Transverse colon (tissue), 4 donors: Measurements from ENCODE around the gene HSD17B2.

Source experiments
- CTCF ChIP-seq, 5 experiments: fragments of 200-600 bp in 3 of 5; fragments of 450-650 bp in 2 of 5; sonication (generic) in 3 of 5; IDR thresholded peaks; 1 replicate in 2 of 5; 2 replicates in 3 of 5; pipeline ENCODE4 v1.5.1; 2016 to 2017; ENCODE audit warnings: antibody characterized with exemption in 5 of 5, inconsistent platforms in 3 of 5, mild to moderate bottlenecking in 2 of 5, moderate library complexity in 1 of 5
- POLR2A ChIP-seq: fragments of 450-650 bp; IDR thresholded peaks from one replicate; pipeline ENCODE4 v1.6.1; 2016; ENCODE audit warnings: antibody characterized with exemption, mild to moderate bottlenecking, moderate library complexity
- POLR2AphosphoS5 ChIP-seq, 3 donors: sonication (generic); formaldehyde crosslinking; IDR thresholded peaks; one replicate each; pipeline ENCODE4 v1.6.1; 2016; ENCODE audit warnings: antibody characterized with exemption in 3 of 3

- no peak for TF ChIP-seq CTCF (IDR thresholded peaks at IDR 0.05)
- TF ChIP-seq POLR2A, result no peak
- TF ChIP-seq POLR2AphosphoS5 (IDR thresholded peaks at IDR 0.05), result no peak
These were observed 29.8 kb upstream of the HSD17B2 start for GRCh38 chr16:82005027-82005830.
